CD4-positive, alpha-beta T cell treated with Interferon gamma for 1 hour (primary cell): Measurements from ENCODE around the gene FZD8.

ENCODE experiments used
- DNase-seq: peaks from one replicate; pipeline ENCODE4 v3.0.0-alpha.2; 2020

The FZD8 gene

DNA sequence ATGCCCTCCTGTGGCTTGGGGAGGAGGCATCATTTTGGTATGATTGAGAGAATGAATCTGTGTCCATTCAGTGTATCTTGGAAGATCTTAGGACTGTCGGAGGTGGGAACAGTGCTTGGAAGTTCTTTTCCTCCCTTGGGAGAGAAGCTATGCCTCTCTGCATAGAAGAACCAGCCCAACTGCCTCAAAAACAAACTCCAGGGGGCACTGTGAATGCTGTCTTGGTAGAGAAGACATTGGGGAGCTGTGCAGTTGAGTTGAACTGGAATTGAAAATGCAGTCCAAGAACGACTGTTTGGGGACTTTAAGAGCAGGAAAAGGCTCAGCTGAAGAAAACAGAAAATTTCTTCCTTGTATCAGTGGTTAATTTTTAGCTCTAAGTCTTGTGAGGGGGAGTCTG lies 41.9 kb downstream of the FZD8 start:
- no peak for DNase-seq

GRCh38 chr10:35598379-35598778 lies 43.7 kb downstream of the FZD8 start:
- DNase-seq = no peak

DNA sequence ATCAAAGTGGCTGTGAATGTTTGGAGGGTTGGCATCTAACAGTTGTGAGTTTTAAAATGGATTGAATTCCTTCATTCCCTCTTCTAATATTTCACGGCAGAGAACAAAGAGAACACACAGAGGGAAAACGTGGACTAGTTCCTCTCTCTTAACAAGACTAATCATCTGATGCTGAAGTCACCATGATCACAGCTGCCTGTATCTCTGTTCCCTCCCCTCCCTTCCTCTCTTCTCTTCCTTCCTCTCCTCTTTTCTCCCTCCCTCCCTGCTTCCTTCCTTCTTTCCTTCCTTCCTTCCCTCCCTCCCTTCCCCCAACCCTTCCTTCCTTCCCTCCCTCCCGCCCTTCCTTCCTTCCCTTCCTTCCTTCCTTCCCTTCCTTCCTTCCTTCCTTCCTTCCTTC lies 47.0 kb downstream of the FZD8 start:
- no peak for DNase-seq

DNA sequence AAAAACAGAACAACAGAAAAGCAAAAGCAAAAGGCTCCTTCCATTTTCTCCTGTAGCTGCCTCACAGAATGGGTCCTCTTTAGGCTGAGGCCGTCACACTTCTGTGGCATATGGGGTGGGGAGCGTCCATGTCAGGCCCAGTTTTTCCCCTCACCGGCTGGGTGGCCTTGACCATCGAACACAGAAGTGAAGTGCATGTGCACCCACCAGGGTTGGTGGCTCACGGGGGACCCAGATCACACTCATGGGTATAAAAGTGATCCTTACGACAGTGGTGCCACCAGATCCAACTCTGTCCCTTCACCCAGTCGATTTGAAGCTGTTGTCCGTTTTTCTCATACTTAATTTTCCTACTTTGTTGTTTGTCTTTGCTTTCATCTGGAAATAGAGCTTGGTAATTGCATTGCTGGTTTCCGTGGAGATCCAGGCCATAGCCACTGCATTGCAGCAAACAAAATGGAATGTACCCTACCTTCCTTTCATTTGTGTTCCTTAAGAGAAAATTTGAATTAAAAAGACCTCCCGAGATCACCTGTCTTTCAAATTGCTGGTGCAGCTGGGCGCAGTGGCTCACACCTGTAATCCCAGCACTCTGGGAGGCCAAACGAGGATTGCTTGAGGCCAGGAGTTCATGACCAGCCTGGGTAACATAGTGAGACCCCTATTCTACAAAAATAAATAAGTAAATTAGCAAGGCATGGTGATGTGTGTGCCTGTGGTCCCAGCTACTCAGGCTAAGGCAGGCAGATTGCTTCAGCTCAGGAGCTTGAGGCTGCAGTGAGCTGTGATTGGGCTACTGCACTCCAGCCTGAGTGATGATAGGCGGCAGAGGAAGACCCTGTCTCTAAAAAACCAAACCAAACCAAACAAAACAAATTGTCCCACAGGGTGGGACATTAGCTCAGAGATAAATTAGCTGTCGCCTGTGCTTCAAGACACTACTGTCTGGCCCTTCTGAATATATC lies 47.7 kb downstream of the FZD8 start:
- DNase-seq = no peak

GRCh38 chr10:35592441-35592840 lies 49.7 kb downstream of the FZD8 start:
- no peak for DNase-seq

DNA sequence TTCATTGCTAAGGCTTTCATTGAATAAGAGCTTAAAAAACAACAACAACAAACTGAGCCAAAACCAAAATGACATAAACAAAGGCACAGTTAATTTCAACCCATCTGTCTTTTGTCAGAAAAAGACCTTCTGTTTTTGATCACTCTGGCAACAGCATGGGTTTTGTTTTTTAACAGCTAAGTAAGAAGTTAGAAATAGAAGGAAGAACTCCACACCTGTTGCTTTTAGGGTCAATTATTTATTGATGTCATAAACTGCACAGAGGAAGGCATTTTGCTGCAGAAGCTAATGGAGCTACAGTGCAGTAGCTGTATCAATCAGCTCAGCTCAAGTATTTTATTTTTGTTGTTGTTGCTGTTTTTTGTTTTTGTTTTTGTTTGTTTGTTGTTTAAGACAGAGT lies 53.3 kb downstream of the FZD8 start:
- no peak for DNase-seq
